Tibial nerve (tissue), 4 donors: Measurements from ENCODE around the gene ZNF618.

ENCODE experiments used
- EP300 ChIP-seq, 2 donors: sonication (generic); formaldehyde crosslinking; IDR thresholded peaks; one replicate each; pipeline ENCODE4 v1.6.1; 2017; ENCODE audit warnings: antibody characterized with exemption in 2 of 2, mild to moderate bottlenecking in 1 of 2
- POLR2A ChIP-seq, 2 donors: fragments of 450-650 bp; IDR thresholded peaks; one replicate each; pipeline ENCODE4 v1.6.1; 2017; ENCODE audit warnings: antibody characterized with exemption in 2 of 2, mild to moderate bottlenecking in 2 of 2, moderate library complexity in 2 of 2
- TF ChIP-seq, protein P1 (sequence below), 5 experiments: fragments of 200-600 bp in 3 of 5; fragments of 450-650 bp in 2 of 5; sonication (generic) in 3 of 5; IDR thresholded peaks; one replicate each; pipeline ENCODE4 v1.5.1; 2016 to 2019; ENCODE audit warnings: antibody characterized with exemption in 5 of 5, mild to moderate bottlenecking in 3 of 5, moderate library complexity in 2 of 5

DNA sequence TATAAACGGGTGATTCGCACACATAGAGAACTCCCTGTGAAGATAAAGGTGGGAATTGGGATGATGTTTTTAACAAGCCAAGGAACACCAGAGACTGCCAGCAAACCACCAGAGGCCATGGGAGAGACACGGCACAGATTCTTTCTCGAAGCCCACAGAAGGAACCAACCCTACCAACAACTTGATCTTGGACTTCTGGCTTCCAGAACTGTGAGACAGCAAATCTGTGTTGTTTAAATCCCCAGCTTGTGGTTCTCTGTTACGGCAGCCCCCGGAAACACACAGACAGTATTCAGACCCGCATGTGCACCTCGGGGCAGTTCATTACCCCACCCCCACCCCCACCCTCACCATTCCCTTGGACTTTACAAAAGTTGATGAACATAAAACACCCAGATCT, 189.2 kb downstream of the ZNF618 start:
- TF ChIP-seq, protein P1, sequence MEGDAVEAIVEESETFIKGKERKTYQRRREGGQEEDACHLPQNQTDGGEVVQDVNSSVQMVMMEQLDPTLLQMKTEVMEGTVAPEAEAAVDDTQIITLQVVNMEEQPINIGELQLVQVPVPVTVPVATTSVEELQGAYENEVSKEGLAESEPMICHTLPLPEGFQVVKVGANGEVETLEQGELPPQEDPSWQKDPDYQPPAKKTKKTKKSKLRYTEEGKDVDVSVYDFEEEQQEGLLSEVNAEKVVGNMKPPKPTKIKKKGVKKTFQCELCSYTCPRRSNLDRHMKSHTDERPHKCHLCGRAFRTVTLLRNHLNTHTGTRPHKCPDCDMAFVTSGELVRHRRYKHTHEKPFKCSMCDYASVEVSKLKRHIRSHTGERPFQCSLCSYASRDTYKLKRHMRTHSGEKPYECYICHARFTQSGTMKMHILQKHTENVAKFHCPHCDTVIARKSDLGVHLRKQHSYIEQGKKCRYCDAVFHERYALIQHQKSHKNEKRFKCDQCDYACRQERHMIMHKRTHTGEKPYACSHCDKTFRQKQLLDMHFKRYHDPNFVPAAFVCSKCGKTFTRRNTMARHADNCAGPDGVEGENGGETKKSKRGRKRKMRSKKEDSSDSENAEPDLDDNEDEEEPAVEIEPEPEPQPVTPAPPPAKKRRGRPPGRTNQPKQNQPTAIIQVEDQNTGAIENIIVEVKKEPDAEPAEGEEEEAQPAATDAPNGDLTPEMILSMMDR (IDR thresholded peaks at IDR 0.05), result no peak
- no peak for TF ChIP-seq POLR2A (IDR thresholded peaks at IDR 0.05)
- no peak for TF ChIP-seq EP300 (IDR thresholded peaks at IDR 0.05)
